ENCODE measurements around the gene ZNF367.
"Not testable (repeated sequence)": the region's sequence is repeated elsewhere in the genome, so short reads cannot be mapped to it uniquely, and the experiment has no call there.

Gene ZNF367

DNA sequence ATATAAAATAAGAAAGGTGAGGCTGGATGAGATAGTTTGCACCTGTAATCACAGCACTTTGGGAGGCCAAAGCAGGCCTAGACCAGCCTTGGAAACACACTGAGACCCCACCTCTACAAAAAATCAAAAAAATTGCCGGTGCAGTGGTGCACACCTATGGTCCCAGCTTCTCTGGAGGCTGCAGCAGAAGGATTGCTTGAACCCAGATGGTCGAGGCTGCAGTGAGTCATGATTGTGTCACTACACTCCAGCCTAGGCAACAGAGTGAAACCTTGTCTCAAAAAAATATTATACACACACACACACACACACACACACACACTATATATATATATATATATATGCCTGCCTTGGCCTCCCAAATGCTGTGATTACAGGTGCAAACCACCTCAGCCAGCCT, 36.0 kb downstream of the ZNF367 start:
- TF ChIP-seq, protein P1, sequence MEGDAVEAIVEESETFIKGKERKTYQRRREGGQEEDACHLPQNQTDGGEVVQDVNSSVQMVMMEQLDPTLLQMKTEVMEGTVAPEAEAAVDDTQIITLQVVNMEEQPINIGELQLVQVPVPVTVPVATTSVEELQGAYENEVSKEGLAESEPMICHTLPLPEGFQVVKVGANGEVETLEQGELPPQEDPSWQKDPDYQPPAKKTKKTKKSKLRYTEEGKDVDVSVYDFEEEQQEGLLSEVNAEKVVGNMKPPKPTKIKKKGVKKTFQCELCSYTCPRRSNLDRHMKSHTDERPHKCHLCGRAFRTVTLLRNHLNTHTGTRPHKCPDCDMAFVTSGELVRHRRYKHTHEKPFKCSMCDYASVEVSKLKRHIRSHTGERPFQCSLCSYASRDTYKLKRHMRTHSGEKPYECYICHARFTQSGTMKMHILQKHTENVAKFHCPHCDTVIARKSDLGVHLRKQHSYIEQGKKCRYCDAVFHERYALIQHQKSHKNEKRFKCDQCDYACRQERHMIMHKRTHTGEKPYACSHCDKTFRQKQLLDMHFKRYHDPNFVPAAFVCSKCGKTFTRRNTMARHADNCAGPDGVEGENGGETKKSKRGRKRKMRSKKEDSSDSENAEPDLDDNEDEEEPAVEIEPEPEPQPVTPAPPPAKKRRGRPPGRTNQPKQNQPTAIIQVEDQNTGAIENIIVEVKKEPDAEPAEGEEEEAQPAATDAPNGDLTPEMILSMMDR (IDR thresholded peaks at IDR 0.05; ENCODE audit: low read depth, low read length, missing control alignments): no peak
- no peak for DNase-seq (ENCODE audit: extremely low read depth, low read depth)
- no peak overlapping the region for H3K4me3 ChIP-seq (replicated peaks; ENCODE audit: low read depth, low read length)

DNA sequence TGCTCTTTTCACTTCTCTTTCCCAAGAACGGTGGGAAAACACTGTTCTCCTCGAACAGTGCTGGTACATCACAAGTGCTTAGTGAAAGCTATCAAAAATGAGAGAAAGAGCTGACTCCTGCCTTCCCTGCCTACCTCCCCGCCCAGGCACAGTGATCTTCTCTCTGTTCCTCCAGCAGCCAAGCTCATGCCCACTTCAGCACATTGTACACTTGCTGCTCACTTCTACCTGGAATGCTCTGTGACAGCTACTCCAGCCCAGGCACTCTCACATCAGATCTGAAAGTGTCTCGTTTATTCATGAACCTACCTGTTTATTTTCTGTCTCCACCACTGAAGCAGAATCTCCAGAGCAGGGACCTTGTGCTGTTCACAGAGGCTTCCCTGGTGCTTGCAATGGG, 36.5 kb downstream of the ZNF367 start:
- TF ChIP-seq, protein P1 (IDR thresholded peaks at IDR 0.05; ENCODE audit: low read depth, low read length, missing control alignments): no peak
- DNase-seq (ENCODE audit: extremely low read depth, low read depth): no peak
- H3K4me3 ChIP-seq (replicated peaks; ENCODE audit: low read depth, low read length): no peak overlapping the region

DNA sequence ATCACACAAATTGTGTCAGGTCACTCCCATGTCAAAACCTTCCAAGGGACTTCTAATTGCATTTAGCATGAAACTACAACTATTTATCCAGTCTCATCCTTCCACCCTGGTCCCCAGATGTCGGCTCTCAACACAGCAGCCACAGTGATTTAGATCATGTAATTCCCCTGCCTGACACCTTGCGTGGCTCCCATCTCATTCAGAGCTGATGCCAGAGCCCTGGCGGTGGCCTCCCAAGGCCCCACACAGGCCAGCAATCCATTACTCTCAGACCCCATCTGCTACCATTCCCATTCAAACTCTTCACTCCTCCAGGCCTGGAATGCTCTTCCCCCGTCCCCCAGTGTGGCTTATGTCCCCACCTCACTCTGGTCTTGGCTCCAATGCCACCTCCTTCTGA, 37.0 kb downstream of the ZNF367 start:
- DNase-seq (ENCODE audit: extremely low read depth, low read depth): no peak
- H3K4me3 ChIP-seq (replicated peaks; ENCODE audit: low read depth, low read length): no peak overlapping the region
- TF ChIP-seq, protein P1 (IDR thresholded peaks at IDR 0.05; ENCODE audit: low read depth, low read length, missing control alignments): no peak

DNA sequence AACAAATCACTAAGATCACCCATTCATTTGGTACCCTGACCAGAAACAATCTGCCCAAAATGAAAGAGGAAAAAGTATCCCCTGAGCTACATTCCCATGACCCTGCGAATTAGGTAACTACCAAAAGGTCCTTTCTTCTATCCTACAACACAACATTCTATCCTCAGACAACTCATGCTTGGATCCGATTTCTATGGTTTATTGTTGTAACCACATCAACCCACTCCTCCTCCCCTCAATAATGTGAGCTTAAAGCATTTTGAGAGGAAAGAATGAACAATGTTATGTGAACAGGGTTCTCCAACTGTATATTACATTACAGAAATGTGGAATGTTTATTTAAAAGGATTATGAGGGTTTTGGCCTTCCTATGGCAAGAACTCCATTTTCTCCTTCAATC, 38.7 kb downstream of the ZNF367 start:
- DNase-seq (ENCODE audit: extremely low read depth, low read depth): no peak
- TF ChIP-seq, protein P1 (IDR thresholded peaks at IDR 0.05; ENCODE audit: low read depth, low read length, missing control alignments): no peak
- no peak overlapping the region for H3K4me3 ChIP-seq (replicated peaks; ENCODE audit: low read depth, low read length)

DNA sequence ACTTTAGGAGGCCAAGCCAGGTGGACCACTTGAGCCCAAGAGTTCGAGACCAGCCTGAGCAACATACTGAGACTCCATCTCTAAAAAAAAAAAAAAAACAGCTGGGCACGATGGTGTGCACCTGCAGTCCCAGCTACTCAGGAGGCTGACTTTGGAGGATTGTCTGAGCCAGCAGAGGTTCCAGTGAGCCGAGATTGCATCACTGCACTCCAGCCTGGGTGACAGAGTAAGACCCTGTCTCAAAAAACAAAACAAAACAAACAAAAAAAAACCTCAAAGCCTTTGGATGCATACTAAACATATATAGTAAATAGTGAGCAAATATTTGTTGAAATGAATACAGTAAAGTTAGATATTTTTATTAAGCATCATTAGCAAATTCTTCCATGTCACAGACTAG, 40.0 kb downstream of the ZNF367 start:
- TF ChIP-seq, protein P1 (IDR thresholded peaks at IDR 0.05; ENCODE audit: low read depth, low read length, missing control alignments): no peak
- H3K4me3 ChIP-seq (replicated peaks; ENCODE audit: low read depth, low read length): no peak overlapping the region
- no peak for DNase-seq (ENCODE audit: extremely low read depth, low read depth)

DNA sequence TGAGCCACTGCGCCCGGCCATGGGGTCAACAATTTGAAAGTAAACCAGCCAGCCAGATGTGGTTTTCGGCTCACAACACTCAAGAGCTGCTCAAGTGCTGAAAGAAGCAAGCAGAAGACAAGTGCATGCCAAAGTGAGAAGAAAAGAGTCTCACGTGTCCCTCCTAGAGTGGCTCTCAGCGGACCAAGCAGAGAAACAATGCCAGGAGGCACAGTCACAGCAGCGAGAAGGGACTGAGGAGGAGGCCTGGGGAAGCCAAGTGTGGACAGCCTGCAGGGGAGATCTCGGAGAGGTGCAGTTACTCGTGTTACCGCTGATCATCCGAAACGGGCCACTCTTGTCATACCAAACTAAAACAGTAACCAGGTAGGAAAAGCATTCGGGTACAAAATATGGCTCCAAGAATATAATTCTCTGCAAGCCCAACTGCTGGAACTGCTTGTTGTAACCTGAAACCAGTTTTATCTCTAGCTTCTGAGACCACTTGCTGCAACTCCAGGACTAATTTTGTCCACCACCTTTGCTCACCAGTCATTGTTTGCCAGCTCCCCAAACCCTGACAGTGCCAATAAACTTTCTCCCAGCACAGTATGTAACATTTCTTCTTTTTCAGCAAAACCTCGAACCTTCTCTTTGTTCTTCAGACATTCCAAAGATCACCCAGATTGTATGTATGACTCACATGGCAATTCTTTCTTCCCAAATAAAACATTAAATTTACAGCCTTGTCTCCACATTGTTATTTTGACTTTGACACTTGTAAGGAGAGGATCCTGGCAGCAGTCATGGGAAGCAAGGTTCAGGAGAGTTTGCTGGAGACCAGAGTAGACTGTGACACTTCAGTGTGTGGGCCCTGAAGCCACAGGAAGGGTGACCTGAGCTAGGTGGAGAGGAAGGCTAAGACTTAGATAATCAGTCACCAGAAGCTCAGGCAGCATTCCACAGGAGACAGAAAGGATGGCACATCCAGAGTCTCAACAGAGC, 41.0 kb downstream of the ZNF367 start:
- no peak overlapping the region for H3K4me3 ChIP-seq (replicated peaks; ENCODE audit: low read depth, low read length)
- TF ChIP-seq, protein P1 (IDR thresholded peaks at IDR 0.05; ENCODE audit: low read depth, low read length, missing control alignments): no peak
- no peak for DNase-seq (ENCODE audit: extremely low read depth, low read depth)

DNA sequence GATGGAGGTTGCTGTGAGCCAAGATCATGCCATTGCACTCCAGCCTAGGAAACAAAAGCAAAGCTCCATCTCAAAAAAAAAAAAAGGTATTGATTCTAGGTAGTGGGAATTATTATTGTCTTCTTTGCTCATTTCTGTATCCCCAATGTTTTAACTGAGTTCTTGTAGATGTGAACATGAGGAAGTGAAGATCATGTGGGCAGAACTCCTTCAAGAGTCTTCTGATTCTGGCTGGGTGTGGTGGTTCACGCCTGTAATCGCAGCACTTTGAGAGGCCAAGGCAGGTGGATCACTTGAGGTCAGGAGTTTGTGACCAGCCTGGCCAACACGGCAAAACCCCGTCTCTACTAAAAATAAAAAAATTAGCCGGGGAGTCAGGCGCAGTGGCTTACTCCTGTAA, 42.7 kb downstream of the ZNF367 start:
- H3K4me3 ChIP-seq (replicated peaks; ENCODE audit: low read depth, low read length); DNase-seq (ENCODE audit: extremely low read depth, low read depth): not testable (repeated sequence)

Measured in HFF-Myc (cell line).